KOPT-K1 (cell line): ENCODE results near the gene SPECC1L.

Source experiments
- H3K27ac ChIP-seq: fragments of 200-600 bp; sonication (generic); 2 replicates; pipeline ENCODE4 v1.5.1; 2016; ENCODE audit warnings: antibody characterized with exemption, mild to moderate bottlenecking, low read depth, low read length; ENCODE audit not compliant: poor library complexity, severe bottlenecking
- H3K36me3 ChIP-seq: fragments of 200-600 bp; sonication (generic); 2 replicates; pipeline ENCODE4 v1.5.1; 2017; ENCODE audit warnings: antibody characterized with exemption, mild to moderate bottlenecking, low read length, moderate library complexity; ENCODE audit not compliant: insufficient read depth
- H3K9me3 ChIP-seq: fragments of 200-600 bp; sonication (generic); 2 replicates; pipeline ENCODE4 v1.5.1; 2017; ENCODE audit warnings: antibody characterized with exemption, low read length, mild to moderate bottlenecking; ENCODE audit not compliant: insufficient read depth, poor library complexity, severe bottlenecking

The SPECC1L gene

GRCh38 chr22:24337894-24338645 is 67.4 kb downstream of the SPECC1L start:
- no peak overlapping the region for H3K27ac ChIP-seq
- peaks cover 93% of the 10 kb centered on the region for H3K36me3 ChIP-seq
- H3K9me3 ChIP-seq = no peaks in the 10 kb centered on the region

GRCh38 chr22:24338726-24339451 is 68.3 kb downstream of the SPECC1L start:
- no peaks in the 10 kb centered on the region for H3K9me3 ChIP-seq
- H3K27ac ChIP-seq = no peak overlapping the region

GRCh38 chr22:24339452-24339747 is 68.8 kb downstream of the SPECC1L start:
- Histone ChIP-seq H3K9me3 (no peaks in the 10 kb centered on the region), H3K36me3 (peaks cover 98% of the 10 kb centered on the region), H3K27ac (no peak overlapping the region)

More at GRCh38 chr22:24338726-24339451, 68.3 kb downstream of the SPECC1L start:
- H3K36me3 ChIP-seq = peaks cover 97% of the 10 kb centered on the region

GRCh38 chr22:24341627-24342026 is 71.0 kb downstream of the SPECC1L start:
- Histone ChIP-seq H3K27ac (no peak overlapping the region), H3K9me3 (no peaks in the 10 kb centered on the region), H3K36me3 (peaks cover 99% of the 10 kb centered on the region)

- Histone ChIP-seq H3K36me3 (peaks cover 99% of the 10 kb centered on the region), H3K9me3 (peaks cover 9% of the 10 kb centered on the region), H3K27ac (no peak overlapping the region)
These were observed 80.0 kb downstream of the SPECC1L start for GRCh38 chr22:24350627-24351026.

- Histone ChIP-seq H3K9me3 (peaks cover 9% of the 10 kb centered on the region), H3K27ac (no peak overlapping the region), H3K36me3 (peaks cover 95% of the 10 kb centered on the region)
These were observed 82.5 kb downstream of the SPECC1L start for GRCh38 chr22:24353121-24353520.

- Histone ChIP-seq H3K36me3 (peaks cover 95% of the 10 kb centered on the region), H3K27ac (no peak overlapping the region), H3K9me3 (peaks cover 9% of the 10 kb centered on the region)
These were observed 84.9 kb downstream of the SPECC1L start for GRCh38 chr22:24355574-24355973.

GRCh38 chr22:24357547-24357946 is 86.9 kb downstream of the SPECC1L start:
- no peak overlapping the region for H3K27ac ChIP-seq
- H3K9me3 ChIP-seq = peaks cover 9% of the 10 kb centered on the region
- peaks cover 94% of the 10 kb centered on the region for H3K36me3 ChIP-seq

GRCh38 chr22:24358105-24358836 is 87.6 kb downstream of the SPECC1L start:
- Histone ChIP-seq H3K9me3 (peaks cover 8% of the 10 kb centered on the region), H3K27ac (no peak overlapping the region), H3K36me3 (peaks cover 94% of the 10 kb centered on the region)

- Histone ChIP-seq H3K36me3 (peaks cover 92% of the 10 kb centered on the region), H3K9me3 (no peaks in the 10 kb centered on the region), H3K27ac (no peak overlapping the region)
These were observed 89.0 kb downstream of the SPECC1L start for GRCh38 chr22:24359452-24360120.

- peaks cover 95% of the 10 kb centered on the region for H3K36me3 ChIP-seq
- no peak overlapping the region for H3K27ac ChIP-seq
These were observed 91.5 kb downstream of the SPECC1L start for GRCh38 chr22:24361976-24362646.

GRCh38 chr22:24363243-24363642 is 92.6 kb downstream of the SPECC1L start:
- Histone ChIP-seq H3K27ac (no peak overlapping the region), H3K36me3 (peaks cover 97% of the 10 kb centered on the region), H3K9me3 (no peaks in the 10 kb centered on the region)

More at GRCh38 chr22:24361976-24362646, 91.5 kb downstream of the SPECC1L start:
- H3K9me3 ChIP-seq = no peaks in the 10 kb centered on the region

- H3K9me3 ChIP-seq = peaks cover 8% of the 10 kb centered on the region
- H3K27ac ChIP-seq = no peak overlapping the region
- H3K36me3 ChIP-seq = peaks cover 98% of the 10 kb centered on the region
These were observed 96.1 kb downstream of the SPECC1L start for GRCh38 chr22:24366701-24367100.

GRCh38 chr22:24367841-24368240 is 97.2 kb downstream of the SPECC1L start:
- Histone ChIP-seq H3K9me3 (peaks cover 12% of the 10 kb centered on the region), H3K36me3 (peaks cover 98% of the 10 kb centered on the region), H3K27ac (no peak overlapping the region)
